Middle frontal gyrus (tissue), 1 donor: ENCODE measurements around the gene GRIK2.

Experiments
- DNase-seq: peaks from one replicate; pipeline ENCODE4 v3.0.0-alpha.2; 2015; ENCODE audit warnings: low spot score; ENCODE audit errors: extremely low spot score

The GRIK2 gene

GRCh38 chr6:101777646-101778045 is 384.1 kb downstream of the GRIK2 start:
- no peak for DNase-seq

- no peak for DNase-seq
Measured at GRCh38 chr6:101779051-101779844, 385.7 kb downstream of the GRIK2 start.

GRCh38 chr6:101783287-101783686 is 389.8 kb downstream of the GRIK2 start:
- DNase-seq = no peak

- DNase-seq = no peak
Measured at GRCh38 chr6:101784094-101784493, 390.6 kb downstream of the GRIK2 start.

- DNase-seq = no peak
Measured at GRCh38 chr6:101799531-101799930, 406.0 kb downstream of the GRIK2 start.

- DNase-seq = no peak
Measured at GRCh38 chr6:101800598-101800997, 407.1 kb downstream of the GRIK2 start.

GRCh38 chr6:101803136-101803535 is 409.6 kb downstream of the GRIK2 start:
- no peak for DNase-seq

GRCh38 chr6:101806241-101806640 is 412.7 kb downstream of the GRIK2 start:
- DNase-seq = no peak

- DNase-seq = no peak
Measured at GRCh38 chr6:101811108-101811507, 417.6 kb downstream of the GRIK2 start.

- DNase-seq = no peak
Measured at GRCh38 chr6:101816716-101817115, 423.2 kb downstream of the GRIK2 start.

GRCh38 chr6:101818051-101818450 is 424.5 kb downstream of the GRIK2 start:
- no peak for DNase-seq

- DNase-seq = no peak
Measured at GRCh38 chr6:101824551-101825345, 431.2 kb downstream of the GRIK2 start.

- DNase-seq = no peak
Measured at GRCh38 chr6:101826269-101826668, 432.8 kb downstream of the GRIK2 start.

GRCh38 chr6:101826678-101827077 is 433.2 kb downstream of the GRIK2 start:
- DNase-seq = no peak

GRCh38 chr6:101830501-101831031 is 437.1 kb downstream of the GRIK2 start:
- no peak for DNase-seq

- DNase-seq = no peak
Measured at GRCh38 chr6:101832371-101832770, 438.9 kb downstream of the GRIK2 start.

- no peak for DNase-seq
Measured at GRCh38 chr6:101840100-101840499, 446.6 kb downstream of the GRIK2 start.

GRCh38 chr6:101845172-101845571 is 451.7 kb downstream of the GRIK2 start:
- DNase-seq = no peak

GRCh38 chr6:101845621-101846020 is 452.1 kb downstream of the GRIK2 start:
- DNase-seq = no peak

- no peak for DNase-seq
Measured at GRCh38 chr6:101847690-101848089, 454.2 kb downstream of the GRIK2 start.

- no peak for DNase-seq
Measured at GRCh38 chr6:101851911-101852310, 458.4 kb downstream of the GRIK2 start.
